Measurements from ENCODE around the gene B4GALNT4.
"Not testable (repeated sequence)": the region's sequence is repeated elsewhere in the genome, so short reads cannot be mapped to it uniquely, and the experiment has no call there.

B4GALNT4 gene

DNA sequence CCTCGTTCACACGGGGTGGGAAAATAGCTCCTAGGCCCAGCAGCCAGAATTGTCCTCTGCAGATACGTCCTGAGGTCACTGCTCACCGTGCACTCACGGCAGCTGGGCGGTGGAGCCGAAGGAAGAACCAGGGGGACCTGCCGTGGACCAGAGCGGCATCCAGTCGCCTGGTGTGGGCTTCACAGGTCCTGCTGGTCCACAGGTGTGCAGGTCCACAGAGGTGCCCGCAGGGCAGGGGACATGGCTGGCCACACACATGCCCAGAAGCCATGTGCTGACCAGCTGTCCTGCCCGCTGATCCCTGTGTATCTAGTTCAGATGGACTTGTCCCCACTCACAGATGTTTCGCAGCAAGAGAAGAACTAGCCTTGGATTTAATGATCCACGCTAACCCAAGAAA, 14.1 kb downstream of the B4GALNT4 start:
- no peaks in the 10 kb centered on the region for H3K4me1 ChIP-seq (ENCODE audit: control insufficient read depth in 1 of 2, insufficient read depth in 2 of 2, low read length in 2 of 2)
- no peak overlapping the region for H3K27ac ChIP-seq (ENCODE audit: low read depth, low read length)
- H3K9ac ChIP-seq (ENCODE audit: low read depth in 1 of 2, low read length in 2 of 2), result no peak overlapping the region
- peaks cover 7 to 10% of the 10 kb centered on the region in 2 donors for H3K9me3 ChIP-seq (ENCODE audit: control insufficient read depth in 1 of 2, low read length in 2 of 2)
- no peaks in the 10 kb centered on the region for H3K36me3 ChIP-seq (ENCODE audit: control insufficient read depth in 1 of 2, insufficient read depth in 2 of 2, low read length in 2 of 2)
- H3K4me3 ChIP-seq (ENCODE audit: low read depth in 1 of 2, low read length in 2 of 2), result no peak overlapping the region
- peaks cover 0 to 3% of the 10 kb centered on the region in 2 donors for H3K27me3 ChIP-seq (ENCODE audit: control insufficient read depth in 1 of 2, insufficient read depth in 2 of 2, low read length in 2 of 2)

GRCh38 chr11:384511-384910, 15.2 kb downstream of the B4GALNT4 start:
- H3K9me3 ChIP-seq (ENCODE audit: control insufficient read depth in 1 of 2, low read length in 2 of 2), result peaks cover 7 to 10% of the 10 kb centered on the region in 2 donors
- H3K9ac ChIP-seq (ENCODE audit: low read depth in 1 of 2, low read length in 2 of 2), result no peak overlapping the region
- no peaks in the 10 kb centered on the region for H3K27me3 ChIP-seq (ENCODE audit: control insufficient read depth in 1 of 2, insufficient read depth in 2 of 2, low read length in 2 of 2)
- H3K4me1 ChIP-seq (ENCODE audit: control insufficient read depth in 1 of 2, insufficient read depth in 2 of 2, low read length in 2 of 2), result no peaks in the 10 kb centered on the region
- no peak overlapping the region for H3K27ac ChIP-seq (ENCODE audit: low read depth, low read length)
- H3K4me3 ChIP-seq (ENCODE audit: low read depth in 1 of 2, low read length in 2 of 2), result no peak overlapping the region
- no peaks in the 10 kb centered on the region for H3K36me3 ChIP-seq (ENCODE audit: control insufficient read depth in 1 of 2, insufficient read depth in 2 of 2, low read length in 2 of 2)

- Histone ChIP-seq H3K27ac (ENCODE audit: low read depth, low read length) (no peak overlapping the region), H3K4me3 (ENCODE audit: low read depth in 1 of 2, low read length in 2 of 2) (no peak overlapping the region), H3K27me3 (ENCODE audit: control insufficient read depth in 1 of 2, insufficient read depth in 2 of 2, low read length in 2 of 2) (no peaks in the 10 kb centered on the region), H3K36me3 (ENCODE audit: control insufficient read depth in 1 of 2, insufficient read depth in 2 of 2, low read length in 2 of 2) (no peaks in the 10 kb centered on the region), H3K9me3 (ENCODE audit: control insufficient read depth in 1 of 2, low read length in 2 of 2) (peaks cover 7 to 10% of the 10 kb centered on the region in 2 donors), H3K9ac (ENCODE audit: low read depth in 1 of 2, low read length in 2 of 2) (no peak overlapping the region), H3K4me1 (ENCODE audit: control insufficient read depth in 1 of 2, insufficient read depth in 2 of 2, low read length in 2 of 2) (no peaks in the 10 kb centered on the region)
These were observed 16.5 kb downstream of the B4GALNT4 start for GRCh38 chr11:385594-386351.

- no peak overlapping the region for H3K27ac ChIP-seq (ENCODE audit: low read depth, low read length)
- peaks cover 7 to 10% of the 10 kb centered on the region in 2 donors for H3K9me3 ChIP-seq (ENCODE audit: control insufficient read depth in 1 of 2, low read length in 2 of 2)
- H3K4me1 ChIP-seq (ENCODE audit: control insufficient read depth in 1 of 2, insufficient read depth in 2 of 2, low read length in 2 of 2), result no peaks in the 10 kb centered on the region
- H3K9ac ChIP-seq (ENCODE audit: low read depth in 1 of 2, low read length in 2 of 2), result no peak overlapping the region
- no peak overlapping the region for H3K4me3 ChIP-seq (ENCODE audit: low read depth in 1 of 2, low read length in 2 of 2)
- H3K27me3 ChIP-seq (ENCODE audit: control insufficient read depth in 1 of 2, insufficient read depth in 2 of 2, low read length in 2 of 2), result no peaks in the 10 kb centered on the region
- H3K36me3 ChIP-seq (ENCODE audit: control insufficient read depth in 1 of 2, insufficient read depth in 2 of 2, low read length in 2 of 2), result no peaks in the 10 kb centered on the region
These were observed 17.2 kb downstream of the B4GALNT4 start for GRCh38 chr11:386483-386882.

- no peak overlapping the region for H3K9ac ChIP-seq (ENCODE audit: low read depth in 1 of 2, low read length in 2 of 2)
- H3K4me3 ChIP-seq (ENCODE audit: low read depth in 1 of 2, low read length in 2 of 2), result no peak overlapping the region
- H3K27me3 ChIP-seq (ENCODE audit: control insufficient read depth in 1 of 2, insufficient read depth in 2 of 2, low read length in 2 of 2), result no peaks in the 10 kb centered on the region
- H3K36me3 ChIP-seq (ENCODE audit: control insufficient read depth in 1 of 2, insufficient read depth in 2 of 2, low read length in 2 of 2), result no peaks in the 10 kb centered on the region
- H3K9me3 ChIP-seq (ENCODE audit: control insufficient read depth in 1 of 2, low read length in 2 of 2), result peaks cover 7 to 10% of the 10 kb centered on the region in 2 donors
- no peak overlapping the region for H3K27ac ChIP-seq (ENCODE audit: low read depth, low read length)
- H3K4me1 ChIP-seq (ENCODE audit: control insufficient read depth in 1 of 2, insufficient read depth in 2 of 2, low read length in 2 of 2), result no peaks in the 10 kb centered on the region
These were observed 18.0 kb downstream of the B4GALNT4 start for GRCh38 chr11:387193-387793.

DNA sequence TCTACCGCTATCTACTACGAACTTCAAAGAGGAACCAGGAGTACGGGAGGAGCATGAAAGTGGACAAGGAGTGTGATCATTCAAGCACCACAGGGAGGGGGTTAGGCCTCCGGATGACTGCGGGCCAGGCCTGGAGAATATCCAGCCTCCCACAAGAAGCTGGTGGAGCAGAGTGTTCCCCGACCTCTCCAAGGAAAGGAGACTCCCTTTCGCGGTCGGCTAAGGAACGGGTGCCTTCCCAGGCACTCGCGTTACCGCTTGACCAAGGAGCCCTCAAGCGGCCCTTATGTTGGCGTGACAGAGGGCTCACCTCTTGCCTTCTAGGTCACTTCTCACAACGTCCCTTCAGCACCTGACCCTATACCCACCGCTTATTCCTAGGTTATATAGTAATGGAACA, 20.1 kb downstream of the B4GALNT4 start:
- H3K27ac ChIP-seq (ENCODE audit: low read depth, low read length); H3K9ac ChIP-seq (ENCODE audit: low read depth in 1 of 2, low read length in 2 of 2); H3K27me3 ChIP-seq (ENCODE audit: control insufficient read depth in 1 of 2, insufficient read depth in 2 of 2, low read length in 2 of 2); H3K4me1 ChIP-seq (ENCODE audit: control insufficient read depth in 1 of 2, insufficient read depth in 2 of 2, low read length in 2 of 2); H3K4me3 ChIP-seq (ENCODE audit: low read depth in 1 of 2, low read length in 2 of 2); H3K9me3 ChIP-seq (ENCODE audit: control insufficient read depth in 1 of 2, low read length in 2 of 2); H3K36me3 ChIP-seq (ENCODE audit: control insufficient read depth in 1 of 2, insufficient read depth in 2 of 2, low read length in 2 of 2): not testable (repeated sequence)

GRCh38 chr11:390175-390574, 20.9 kb downstream of the B4GALNT4 start:
- Histone ChIP-seq H3K4me3 (ENCODE audit: low read depth in 1 of 2, low read length in 2 of 2) (no peak overlapping the region), H3K9me3 (ENCODE audit: control insufficient read depth in 1 of 2, low read length in 2 of 2) (peaks cover 7 to 10% of the 10 kb centered on the region in 2 donors), H3K4me1 (ENCODE audit: control insufficient read depth in 1 of 2, insufficient read depth in 2 of 2, low read length in 2 of 2) (peaks cover 0 to 5% of the 10 kb centered on the region in 2 donors), H3K36me3 (ENCODE audit: control insufficient read depth in 1 of 2, insufficient read depth in 2 of 2, low read length in 2 of 2) (no peaks in the 10 kb centered on the region), H3K9ac (ENCODE audit: low read depth in 1 of 2, low read length in 2 of 2) (no peak overlapping the region), H3K27me3 (ENCODE audit: control insufficient read depth in 1 of 2, insufficient read depth in 2 of 2, low read length in 2 of 2) (no peaks in the 10 kb centered on the region), H3K27ac (ENCODE audit: low read depth, low read length) (no peak overlapping the region)

- no peaks in the 10 kb centered on the region for H3K27me3 ChIP-seq (ENCODE audit: control insufficient read depth in 1 of 2, insufficient read depth in 2 of 2, low read length in 2 of 2)
- H3K4me1 ChIP-seq (ENCODE audit: control insufficient read depth in 1 of 2, insufficient read depth in 2 of 2, low read length in 2 of 2), result peaks cover 5 to 7% of the 10 kb centered on the region in 2 donors
- no peak overlapping the region for H3K9ac ChIP-seq (ENCODE audit: low read depth in 1 of 2, low read length in 2 of 2)
- no peak overlapping the region for H3K27ac ChIP-seq (ENCODE audit: low read depth, low read length)
- no peak overlapping the region for H3K4me3 ChIP-seq (ENCODE audit: low read depth in 1 of 2, low read length in 2 of 2)
- peaks cover 0 to 4% of the 10 kb centered on the region in 2 donors for H3K36me3 ChIP-seq (ENCODE audit: control insufficient read depth in 1 of 2, insufficient read depth in 2 of 2, low read length in 2 of 2)
- peaks cover 3 to 6% of the 10 kb centered on the region in 2 donors for H3K9me3 ChIP-seq (ENCODE audit: control insufficient read depth in 1 of 2, low read length in 2 of 2)
These were observed 22.1 kb downstream of the B4GALNT4 start for GRCh38 chr11:391117-392017.

GRCh38 chr11:392102-392777, 22.9 kb downstream of the B4GALNT4 start:
- H3K27ac ChIP-seq (ENCODE audit: low read depth, low read length), result no peak overlapping the region
- no peaks in the 10 kb centered on the region for H3K9me3 ChIP-seq (ENCODE audit: control insufficient read depth in 1 of 2, low read length in 2 of 2)
- peaks cover 5 to 10% of the 10 kb centered on the region in 2 donors for H3K4me1 ChIP-seq (ENCODE audit: control insufficient read depth in 1 of 2, insufficient read depth in 2 of 2, low read length in 2 of 2)
- H3K27me3 ChIP-seq (ENCODE audit: control insufficient read depth in 1 of 2, insufficient read depth in 2 of 2, low read length in 2 of 2), result no peaks in the 10 kb centered on the region
- no peak overlapping the region for H3K4me3 ChIP-seq (ENCODE audit: low read depth in 1 of 2, low read length in 2 of 2)
- H3K9ac ChIP-seq (ENCODE audit: low read depth in 1 of 2, low read length in 2 of 2), result no peak overlapping the region
- H3K36me3 ChIP-seq (ENCODE audit: control insufficient read depth in 1 of 2, insufficient read depth in 2 of 2, low read length in 2 of 2), result peaks cover 0 to 8% of the 10 kb centered on the region in 2 donors

Measured in duodenal mucosa (tissue), 2 donors.